Subcutaneous preadipocyte (primary cell): ENCODE data around the gene LCE4A. TPM values are rescaled to one million over a fixed set of nuclear protein-coding genes. Genes with fewer than 3 reads are reported as not detected.

Experiments
- total RNA-seq: library from RNA; depleted of rRNA; stranded (reverse); fragments of >200 nt; gene quantifications from 2 replicates; pipeline ENCODE4 v1.2.3, GENCODE V29; 2012

LCE4A gene, protein sequence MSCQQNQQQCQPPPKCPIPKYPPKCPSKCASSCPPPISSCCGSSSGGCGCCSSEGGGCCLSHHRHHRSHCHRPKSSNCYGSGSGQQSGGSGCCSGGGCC
- total RNA-seq, result not detected in 2 replicates

DNA sequence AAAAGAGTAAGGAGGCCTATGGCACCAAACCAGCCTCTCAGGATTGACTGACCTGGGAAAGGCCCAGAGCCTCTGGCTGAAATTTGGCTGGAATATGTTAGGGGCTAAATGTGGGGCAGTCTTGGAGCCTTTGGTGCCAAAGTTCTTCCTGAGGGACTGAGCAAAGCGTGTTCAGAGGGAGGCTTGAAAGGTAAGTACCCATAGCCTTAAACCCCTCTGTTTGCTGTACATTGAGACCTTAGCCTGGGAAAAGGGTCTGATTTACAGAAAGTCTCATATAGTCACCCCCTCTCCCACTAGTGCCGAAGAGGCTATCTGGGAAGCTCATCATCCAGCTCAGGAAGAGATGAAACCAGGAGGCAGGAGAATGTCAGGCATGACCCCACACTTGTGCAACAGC lies at the start of gene LCE4A:
TSS of gene LCE4A (plus strand) at position 301 of the 400 bp plus-strand sequence. CDS start 916 bp downstream, outside the sequence.

DNA sequence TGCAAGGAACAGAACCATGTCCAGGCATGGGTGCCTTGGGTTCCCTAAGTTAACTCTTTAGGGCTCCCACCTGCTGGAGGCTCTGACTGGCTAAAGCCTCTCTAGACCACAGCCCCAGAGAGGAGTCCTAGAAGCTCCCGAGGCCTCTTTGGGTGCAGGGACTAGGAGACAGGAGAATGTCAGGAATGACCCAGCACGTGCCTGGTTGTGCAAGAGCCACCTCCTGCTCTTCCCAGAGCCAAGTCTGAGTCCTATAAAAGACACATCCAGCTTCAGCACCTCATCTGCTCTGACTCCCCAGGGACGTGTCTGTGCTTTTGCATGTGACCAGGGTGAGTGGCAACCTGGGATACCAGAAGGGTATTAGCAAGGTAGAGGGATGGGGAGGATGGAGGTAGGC lies 44.9 kb upstream of the LCE4A start, which contains the start of gene LCE2D:
TSS of gene LCE2D (plus strand) at position 283 of the 400 bp plus-strand sequence. CDS start 726 bp downstream, outside the sequence.

DNA sequence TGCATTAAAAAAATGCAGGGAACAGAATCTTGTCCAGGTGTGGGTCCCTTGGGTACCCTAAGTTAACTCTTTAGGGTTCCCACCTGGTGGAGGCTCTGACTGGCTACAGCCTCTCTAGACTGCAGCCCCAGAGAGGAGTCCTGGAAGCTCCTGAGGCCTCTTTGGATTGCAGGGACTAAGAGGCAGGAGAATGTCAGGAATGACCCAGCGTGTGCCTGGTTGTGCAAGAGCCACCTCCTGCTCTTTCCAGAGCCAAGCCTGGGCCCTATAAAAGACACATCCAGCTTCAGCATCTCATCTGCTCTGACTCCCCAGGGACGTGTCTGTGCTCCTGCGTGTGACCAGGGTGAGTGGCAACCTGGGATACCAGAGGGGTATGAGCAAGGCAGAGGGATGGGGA lies 33.0 kb upstream of the LCE4A start, which contains the start of gene LCE2C:
TSS of gene LCE2C (plus strand) at position 297 of the 400 bp plus-strand sequence. CDS start 737 bp downstream, outside the sequence.

DNA sequence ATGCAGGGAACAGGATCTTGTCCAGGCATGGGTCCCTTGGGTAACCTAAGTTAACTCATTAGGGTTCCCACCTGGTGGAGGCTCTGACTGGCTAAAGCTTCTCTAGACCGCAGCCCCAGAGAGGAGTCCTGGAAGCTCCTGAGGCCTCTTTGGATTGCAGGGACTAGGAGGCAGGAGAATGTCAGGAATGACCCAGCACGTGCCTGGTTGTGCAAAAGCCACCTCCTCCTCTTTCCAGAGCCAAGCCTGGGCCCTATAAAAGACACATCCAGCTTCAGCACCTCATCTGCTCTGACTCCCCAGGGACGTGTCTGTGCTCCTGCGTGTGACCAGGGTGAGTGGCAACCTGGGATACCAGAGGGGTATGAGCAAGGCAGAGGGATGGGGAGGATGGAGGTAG lies 22.1 kb upstream of the LCE4A start, which contains the start of gene LCE2B:
TSS of gene LCE2B (plus strand) at position 301 of the 400 bp plus-strand sequence. CDS start 721 bp downstream, outside the sequence.

DNA sequence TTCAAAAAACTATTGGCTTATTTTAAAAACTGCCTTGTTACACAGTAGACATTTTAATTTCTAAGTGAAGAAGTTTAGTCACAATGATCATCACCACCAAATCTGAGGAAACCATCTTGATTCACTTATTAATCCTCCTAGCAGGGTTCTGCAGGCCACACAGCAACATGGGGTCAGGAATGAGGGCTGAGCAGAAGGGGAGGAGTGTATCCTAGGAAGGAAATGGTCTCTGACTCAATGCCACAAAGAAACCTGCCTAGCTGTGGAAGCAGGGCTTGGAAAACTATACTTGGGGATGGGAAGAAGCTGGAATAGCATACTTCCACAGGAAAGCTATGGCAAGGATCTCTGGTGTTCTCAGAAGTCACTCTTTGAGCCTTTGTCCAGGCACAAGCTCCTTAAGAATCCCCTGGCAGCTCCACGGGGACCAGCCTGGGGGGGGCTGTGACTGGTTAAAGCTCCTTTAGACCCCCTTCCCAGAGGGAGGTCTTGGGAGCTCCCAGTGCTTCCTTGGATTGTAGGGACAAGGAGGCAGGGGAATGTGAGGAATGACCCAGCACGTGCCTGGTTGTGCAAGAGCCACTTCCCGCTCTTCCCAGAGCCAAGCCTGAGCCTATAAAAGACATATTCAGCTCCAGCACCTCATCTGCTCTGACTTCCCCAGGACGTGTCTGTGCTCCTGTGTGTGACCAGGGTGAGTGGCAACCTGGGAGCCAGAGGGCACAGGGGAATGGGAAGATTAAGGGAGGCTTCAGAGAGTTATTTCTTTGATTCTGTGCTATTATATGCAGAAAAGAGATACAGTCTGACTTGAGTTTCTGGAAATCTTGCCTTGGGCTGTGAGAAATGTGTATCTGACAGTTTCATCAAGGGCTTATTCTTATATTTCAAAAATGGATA lies 10.0 kb upstream of the LCE4A start, which contains the start of gene LCE2A:
TSS of gene LCE2A (plus strand) at position 645 of the 900 bp plus-strand sequence. CDS start 557 bp downstream, outside the sequence.

DNA sequence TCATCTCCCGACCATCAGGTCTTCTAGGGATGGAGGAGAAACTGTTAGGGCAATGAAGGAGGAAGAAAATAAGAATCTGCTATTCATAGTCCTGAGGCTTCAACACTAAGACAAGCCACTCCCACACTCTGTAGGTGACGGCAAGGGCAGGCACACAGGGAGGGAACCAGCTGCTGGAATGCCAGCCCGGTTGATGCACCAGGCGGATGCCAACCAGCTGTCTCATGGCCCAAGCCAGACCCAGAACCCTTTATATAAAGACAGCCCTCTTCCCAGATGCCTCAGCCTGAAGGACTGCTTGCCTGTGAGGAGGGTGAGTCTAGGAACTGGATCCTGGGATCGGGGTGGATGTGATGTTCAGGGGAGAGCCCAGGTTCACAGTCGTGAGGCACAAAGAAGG lies 49.8 kb downstream of the LCE4A start, which contains the start of gene KPRP:
TSS of gene KPRP (plus strand) at position 279 of the 400 bp plus-strand sequence. CDS start 1,564 bp downstream, outside the sequence.

Other genes starting within 250 kb of the LCE4A start
- not detected in 2 replicates for gene LCE5A, start 197.4 kb upstream of the LCE4A start, total RNA-seq
- not detected in 2 replicates for gene CRCT1, start 193.7 kb upstream of the LCE4A start, total RNA-seq
- gene LCE3E, start 141.4 kb upstream of the LCE4A start, total RNA-seq, result not detected in 2 replicates
- gene LCE3D, start 127.6 kb upstream of the LCE4A start, total RNA-seq, result not detected in 2 replicates
- not detected in 2 replicates for gene LCE3C, start 107.9 kb upstream of the LCE4A start, total RNA-seq
- gene LCE3B, start 94.3 kb upstream of the LCE4A start, total RNA-seq, result not detected in 2 replicates
- gene LCE3A, start 85.1 kb upstream of the LCE4A start, total RNA-seq, result not detected in 2 replicates
- not detected in 2 replicates for gene LCE2D, start 44.8 kb upstream of the LCE4A start, total RNA-seq
- not detected in 2 replicates for gene LCE2C, start 32.9 kb upstream of the LCE4A start, total RNA-seq
- not detected in 2 replicates for gene LCE2B, start 22.0 kb upstream of the LCE4A start, total RNA-seq
- not detected in 2 replicates for gene LCE2A, start 9.8 kb upstream of the LCE4A start, total RNA-seq
- gene KPRP, start 49.9 kb downstream of the LCE4A start, total RNA-seq, result not detected in 2 replicates
- gene LCE1F, start 67.0 kb downstream of the LCE4A start, total RNA-seq, result not detected in 2 replicates
- 0.37 TPM in 1 of 2 replicates, not detected in the other for gene LCE1E, start 78.1 kb downstream of the LCE4A start, total RNA-seq
- not detected in 2 replicates for gene LCE1D, start 88.6 kb downstream of the LCE4A start, total RNA-seq
- not detected in 2 replicates for gene LCE1C, start 98.5 kb downstream of the LCE4A start, total RNA-seq
- gene LCE1B, start 103.8 kb downstream of the LCE4A start, total RNA-seq, result not detected in 2 replicates
- not detected in 2 replicates for gene LCE1A, start 119.3 kb downstream of the LCE4A start, total RNA-seq
- not detected in 2 replicates for gene LCE6A, start 134.7 kb downstream of the LCE4A start, total RNA-seq
- gene LCE7A, start 151.8 kb downstream of the LCE4A start, total RNA-seq, result not detected in 2 replicates
- gene SMCP, start 170.2 kb downstream of the LCE4A start, total RNA-seq, result 0.37 TPM in 1 of 2 replicates, not detected in the other
- under 0.01 TPM in 1 of 2 replicates, not detected in the other for gene IVL, start 200.4 kb downstream of the LCE4A start, total RNA-seq
- not detected in 2 replicates for gene SPRR5, start 239.0 kb downstream of the LCE4A start, total RNA-seq